Smooth muscle cell of the brain vasculature (primary cell): ENCODE measurements around the gene SGF29.
"Not testable (repeated sequence)": the region's sequence is repeated elsewhere in the genome, so short reads cannot be mapped to it uniquely, and the experiment has no call there.

Source experiments
- DNase-seq: peaks from one replicate; pipeline ENCODE4 v3.0.0-alpha.2; 2012; ENCODE audit warnings: low read depth, low spot score

SGF29 gene

GRCh38 chr16:28532940-28533647, 20.6 kb upstream of the SGF29 start:
- no peak for DNase-seq

GRCh38 chr16:28534542-28535373, 19.0 kb upstream of the SGF29 start:
- DNase-seq, result no peak

GRCh38 chr16:28537076-28537475, 16.6 kb upstream of the SGF29 start:
- DNase-seq, result no peak

GRCh38 chr16:28537964-28538732, 15.6 kb upstream of the SGF29 start:
- no peak for DNase-seq

GRCh38 chr16:28538733-28539596, 14.8 kb upstream of the SGF29 start, which contains the start of gene NUPR1:
TSS of gene NUPR1 (minus strand) at chr16:28538974. CDS start at chr16:28538907, 67 bp downstream.
- peak; percentile 55 for DNase-seq

GRCh38 chr16:28540346-28540745, 13.4 kb upstream of the SGF29 start:
- no peak for DNase-seq

- DNase-seq, result no peak
Observed at GRCh38 chr16:28542646-28543045, 11.1 kb upstream of the SGF29 start.

GRCh38 chr16:28543072-28543471, 10.6 kb upstream of the SGF29 start:
- DNase-seq, result no peak

- DNase-seq, result no peak
Observed at GRCh38 chr16:28544998-28545397, 8.7 kb upstream of the SGF29 start.

GRCh38 chr16:28545964-28546363, 7.8 kb upstream of the SGF29 start:
- not testable (repeated sequence) for DNase-seq

GRCh38 chr16:28546626-28547025, 7.1 kb upstream of the SGF29 start:
- no peak for DNase-seq

- DNase-seq, result no peak
Observed at GRCh38 chr16:28548306-28548802, 5.4 kb upstream of the SGF29 start.

GRCh38 chr16:28549301-28549899, 4.3 kb upstream of the SGF29 start:
- DNase-seq, result no peak

GRCh38 chr16:28554634-28555423, 1.1 kb downstream of the SGF29 start:
- no peak for DNase-seq

- no peak for DNase-seq
Observed at GRCh38 chr16:28555561-28555960, 1.8 kb downstream of the SGF29 start.

- DNase-seq, result no peak
Observed at GRCh38 chr16:28556914-28557320, 3.2 kb downstream of the SGF29 start.

- DNase-seq, result no peak
Observed at GRCh38 chr16:28558456-28558855, 4.7 kb downstream of the SGF29 start.

- no peak for DNase-seq
Observed at GRCh38 chr16:28561557-28562187, 8.0 kb downstream of the SGF29 start.

GRCh38 chr16:28562199-28562598, 8.5 kb downstream of the SGF29 start:
- no peak for DNase-seq
